Testis (tissue), 3 donors: Measurements from ENCODE around the gene TTK. TPM values are rescaled to one million over a fixed set of nuclear protein-coding genes. Genes with fewer than 3 reads are reported as not detected.

ENCODE experiments used
- DNase-seq: peaks from one replicate; pipeline ENCODE4 v3.0.0-alpha.2; 2019
- H3K27ac ChIP-seq, 2 donors: fragments of 200-600 bp; sonication (generic); one replicate each; pipeline ENCODE4 v1.5.1; 2019
- H3K27me3 ChIP-seq: fragments of 200-600 bp; sonication (generic); one replicate; pipeline ENCODE4 v1.5.1; 2019
- H3K36me3 ChIP-seq: fragments of 200-600 bp; sonication (generic); one replicate; pipeline ENCODE4 v1.5.1; 2017; ENCODE audit warnings: low read depth; ENCODE audit errors: missing control alignments
- H3K4me1 ChIP-seq: fragments of 200-600 bp; sonication (generic); one replicate; pipeline ENCODE4 v1.5.1; 2019
- H3K4me3 ChIP-seq, 2 donors: fragments of 200-600 bp; sonication (generic); one replicate each; pipeline ENCODE4 v1.5.1; 2017 to 2019
- H3K9me3 ChIP-seq: fragments of 200-600 bp; sonication (generic); one replicate; pipeline ENCODE4 v1.5.1; 2017
- CTCF ChIP-seq, 3 experiments: fragments of 450-650 bp in 2 of 3; fragments of 200-600 bp in 1 of 3; sonication (generic) in 1 of 3; IDR thresholded peaks; one replicate each; pipeline ENCODE4 v1.5.1; 2016 to 2019; ENCODE audit warnings: antibody characterized with exemption in 3 of 3, mild to moderate bottlenecking in 2 of 3, moderate library complexity in 1 of 3
- POLR2A ChIP-seq: fragments of 450-650 bp; IDR thresholded peaks from one replicate; pipeline ENCODE4 v1.6.1; 2017; ENCODE audit warnings: antibody characterized with exemption, mild to moderate bottlenecking, moderate library complexity
- WGBS, 2 donors: methylation state at CpG; one replicate each; pipeline ENCODE4 v1.1.5; 2018; 5-methylcytosine and 5-hydroxymethylcytosine counted together
- intact Hi-C: fragments of 100-400 bp; cut with DNase I; formaldehyde crosslinking; loops from one replicate; pipeline ENCODE4 v1.15.1; 2023; ENCODE audit warnings: low total_unique reads
- polyA plus RNA-seq: library from polyadenylated mRNA; stranded (reverse); fragments of 350-450 nt; fragmentation: Illumina TruSeq; extraction: RNeasy Lipid Tissue Mini Kit (QIAGEN cat#74804); gene quantifications from one replicate; pipeline ENCODE4 v1.2.3, GENCODE V29; 2014; ENCODE audit warnings: low read depth, low replicate concordance; ENCODE audit not compliant: insufficient read depth
- total RNA-seq, 2 donors: library from RNA; depleted of rRNA; stranded (reverse); fragments of >200 nt; gene quantifications; one replicate each; pipeline ENCODE4 v1.2.3, GENCODE V29; 2016

TTK gene
- total and polyA plus RNA-seq, 3 donors from 2014 or later = 27.4 to 34.6 (median 28.0) TPM

- no peaks in the 10 kb centered on the region for H3K4me1 ChIP-seq
- WGBS, 2 donors = 89 to 91% methylated on average over 5 of the region's 5 CpGs
- H3K27ac ChIP-seq = no peak overlapping the region
- no peaks in the 10 kb centered on the region for H3K36me3 ChIP-seq
- no peak for TF ChIP-seq POLR2A
- TF ChIP-seq CTCF (IDR thresholded peaks at IDR 0.05) = no peak
- no peak overlapping the region for H3K4me3 ChIP-seq
- intact Hi-C loops = no loop called here
- DNase-seq = no peak
- H3K27me3 ChIP-seq = no peaks in the 10 kb centered on the region
- H3K9me3 ChIP-seq = no peaks in the 10 kb centered on the region
Measured at GRCh38 chr6:79969784-79970183, 34.7 kb upstream of the TTK start.

- Histone ChIP-seq H3K4me3 (no peak overlapping the region), H3K9me3 (no peaks in the 10 kb centered on the region), H3K27me3 (no peaks in the 10 kb centered on the region), H3K27ac (no peak overlapping the region), H3K36me3 (no peaks in the 10 kb centered on the region), H3K4me1 (no peaks in the 10 kb centered on the region)
- intact Hi-C loops = no loop called here
- TF ChIP-seq POLR2A = no peak
- no peak for TF ChIP-seq CTCF (IDR thresholded peaks at IDR 0.05)
- no peak for DNase-seq
Measured at GRCh38 chr6:79971193-79971592, 33.3 kb upstream of the TTK start.

GRCh38 chr6:79981652-79982051 is 22.8 kb upstream of the TTK start:
- no peak overlapping the region for H3K27ac ChIP-seq
- H3K36me3 ChIP-seq = no peaks in the 10 kb centered on the region
- WGBS, 2 donors = 95 to 99% methylated on average over 4 of the region's 4 CpGs
- H3K27me3 ChIP-seq = no peaks in the 10 kb centered on the region
- no peaks in the 10 kb centered on the region for H3K4me1 ChIP-seq
- DNase-seq = no peak
- H3K4me3 ChIP-seq = no peak overlapping the region
- H3K9me3 ChIP-seq = no peaks in the 10 kb centered on the region
- TF ChIP-seq CTCF (IDR thresholded peaks at IDR 0.05) = no peak
- TF ChIP-seq POLR2A = no peak
- intact Hi-C loops = no loop called here

- intact Hi-C loops = no loop called here
- H3K27me3 ChIP-seq = no peaks in the 10 kb centered on the region
- TF ChIP-seq POLR2A (no peak), CTCF (IDR thresholded peaks at IDR 0.05) (no peak)
- H3K4me3 ChIP-seq = no peak overlapping the region
- no peak overlapping the region for H3K27ac ChIP-seq
- no peaks in the 10 kb centered on the region for H3K4me1 ChIP-seq
- no peaks in the 10 kb centered on the region for H3K9me3 ChIP-seq
- no peaks in the 10 kb centered on the region for H3K36me3 ChIP-seq
- no peak for DNase-seq
- 60 to 72% methylated on average over 2 of the region's 2 CpGs for WGBS, 2 donors
Measured at GRCh38 chr6:79984261-79984660, 20.2 kb upstream of the TTK start.

- Histone ChIP-seq H3K27ac (no peak overlapping the region), H3K27me3 (no peaks in the 10 kb centered on the region), H3K4me1 (no peaks in the 10 kb centered on the region), H3K36me3 (no peaks in the 10 kb centered on the region), H3K4me3 (no peak overlapping the region), H3K9me3 (no peaks in the 10 kb centered on the region)
- DNase-seq = no peak
- no peak for TF ChIP-seq POLR2A
- TF ChIP-seq CTCF (IDR thresholded peaks at IDR 0.05) = no peak
- intact Hi-C loops = no loop called here
Measured at GRCh38 chr6:79985128-79985527, 19.3 kb upstream of the TTK start.
